Stimulated activated effector memory CD8-positive, alpha-beta T cell treated with anti-CD3 and anti-CD28 coated beads, Interleukin-12 subunit alpha, Interleukin-12 subunit beta, amount 100 ng/mL, for 72 hours (primary cell): ENCODE measurements around the gene CD8B.
"Not testable (repeated sequence)": the region's sequence is repeated elsewhere in the genome, so short reads cannot be mapped to it uniquely, and the experiment has no call there.

Experiments used
- ATAC-seq: fragments of 150-1000 bp; cut with Tn5 transposase; 2 replicates; pipeline ENCODE4 v1.10.0; 2021
- DNase-seq, 2 donors: peaks; one replicate each; pipeline ENCODE4 v3.0.0; 2021 to 2022; ENCODE audit warnings: low spot score in 2 of 2
- H3K27ac Mint-ChIP-seq: one replicate; pipeline ENCODE4 v1.8.0; 2022; ENCODE audit warnings: mild to moderate bottlenecking, mixed read lengths
- H3K36me3 Mint-ChIP-seq: one replicate; pipeline ENCODE4 v1.8.0; 2022; ENCODE audit warnings: mild to moderate bottlenecking, mixed read lengths
- H3K4me1 Mint-ChIP-seq: one replicate; pipeline ENCODE4 v1.8.0; 2022; ENCODE audit warnings: mixed read lengths
- H3K4me3 Mint-ChIP-seq: one replicate; pipeline ENCODE4 v1.8.0; 2022; ENCODE audit warnings: mild to moderate bottlenecking, mixed read lengths
- H3K9me3 Mint-ChIP-seq: one replicate; pipeline ENCODE4 v1.8.0; 2022; ENCODE audit warnings: mixed read lengths

CD8B gene

DNA sequence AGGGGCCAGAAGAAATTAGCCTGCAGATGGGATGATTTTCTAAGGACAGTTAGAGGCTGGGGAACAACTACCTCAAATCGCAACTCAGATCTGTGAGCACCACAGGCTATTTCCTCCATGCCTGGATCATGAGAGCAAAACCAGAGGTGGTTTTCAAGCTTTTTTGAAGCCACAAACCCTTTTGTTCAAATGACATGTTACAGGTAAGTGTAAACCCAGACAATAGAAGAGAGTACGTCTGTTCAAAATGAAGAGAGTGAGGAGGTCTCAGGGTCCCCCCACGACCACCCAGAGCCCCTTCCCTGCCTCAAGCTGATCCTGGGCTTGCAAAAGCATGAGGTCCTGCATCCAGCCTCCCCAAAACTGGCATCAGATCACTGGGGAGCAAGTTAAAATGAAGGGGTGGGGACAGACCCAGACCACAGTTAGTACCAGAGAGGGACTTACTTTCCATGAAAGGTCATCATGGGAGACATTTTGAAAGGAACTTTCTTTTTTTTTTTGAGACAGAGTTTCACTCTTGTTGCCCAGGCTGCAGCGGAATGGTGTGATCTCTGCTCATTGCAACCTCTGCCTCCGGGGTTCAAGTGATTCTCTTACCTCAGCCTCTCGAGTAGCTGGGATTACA lies 19.0 kb downstream of the CD8B start:
- H3K27ac Mint-ChIP-seq = peak overlapping the region; percentile 63
- H3K9me3 Mint-ChIP-seq = not testable (repeated sequence)
- peak overlapping the region; percentile 39 for H3K4me3 Mint-ChIP-seq
- peak; percentile 64 for ATAC-seq
- peaks cover 21% of the 10 kb centered on the region for H3K4me1 Mint-ChIP-seq
- H3K36me3 Mint-ChIP-seq = peaks cover 16% of the 10 kb centered on the region
- DNase-seq = peak in 1 of 2 donors; percentile 65

DNA sequence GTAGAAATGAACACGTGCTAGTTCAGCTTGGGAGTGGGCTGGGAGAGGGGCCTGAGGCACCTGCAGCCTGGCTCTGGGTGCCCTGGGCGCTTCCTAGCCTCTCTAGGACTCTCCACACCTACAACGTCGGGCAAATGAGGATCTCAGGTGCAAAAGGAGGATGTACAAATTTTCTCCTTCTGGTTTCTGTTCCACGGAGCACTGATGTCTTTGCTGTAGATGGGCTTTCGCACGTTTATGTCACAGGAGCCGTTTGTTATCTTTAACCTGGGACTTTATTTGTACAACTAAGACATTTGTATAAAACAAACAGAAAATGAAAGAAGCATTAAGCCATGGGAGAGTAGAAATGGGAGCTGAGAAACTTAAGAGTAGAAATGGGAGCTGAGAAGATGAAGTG lies 20.4 kb downstream of the CD8B start:
- peaks cover 31% of the 10 kb centered on the region for H3K4me1 Mint-ChIP-seq
- not testable (repeated sequence) for DNase-seq, H3K9me3 Mint-ChIP-seq, H3K36me3 Mint-ChIP-seq, ATAC-seq
- peak overlapping the region; percentile 39 for H3K4me3 Mint-ChIP-seq
- H3K27ac Mint-ChIP-seq = peak overlapping the region; percentile 63

DNA sequence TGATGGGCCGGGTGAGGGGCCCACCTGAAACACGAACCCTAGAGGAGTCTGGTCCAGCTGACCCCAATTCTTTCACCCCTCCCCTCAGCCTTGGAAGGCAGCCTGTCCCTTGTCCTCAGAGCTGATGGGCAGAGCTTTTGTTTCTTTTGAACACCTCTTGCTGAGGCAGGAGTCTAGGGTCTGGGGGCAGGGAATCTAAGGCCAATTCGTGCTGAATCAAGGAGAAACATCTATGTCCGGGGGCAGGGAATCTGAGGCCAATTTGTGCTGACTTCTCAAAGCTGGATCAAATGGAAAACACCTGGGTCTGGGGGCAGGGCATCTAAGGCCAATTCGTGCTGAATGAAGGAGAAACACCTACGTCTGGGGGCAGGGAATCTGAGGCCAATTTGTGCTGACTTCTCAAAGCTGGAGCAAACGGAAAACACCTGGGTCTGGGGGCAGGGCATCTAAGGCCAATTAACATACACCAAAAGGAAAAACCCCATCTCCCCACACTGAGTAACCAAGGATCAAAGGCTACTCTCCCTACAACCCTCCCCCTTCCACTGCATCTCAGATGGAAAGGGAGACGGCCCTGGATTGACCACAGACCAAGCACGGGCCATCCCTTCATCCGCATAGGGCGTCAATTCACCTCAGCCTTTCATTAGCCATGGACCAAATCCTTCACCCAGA lies 21.7 kb downstream of the CD8B start:
- not testable (repeated sequence) for H3K9me3 Mint-ChIP-seq, H3K4me3 Mint-ChIP-seq, ATAC-seq, H3K27ac Mint-ChIP-seq, DNase-seq, H3K36me3 Mint-ChIP-seq
- peaks cover 36% of the 10 kb centered on the region for H3K4me1 Mint-ChIP-seq

DNA sequence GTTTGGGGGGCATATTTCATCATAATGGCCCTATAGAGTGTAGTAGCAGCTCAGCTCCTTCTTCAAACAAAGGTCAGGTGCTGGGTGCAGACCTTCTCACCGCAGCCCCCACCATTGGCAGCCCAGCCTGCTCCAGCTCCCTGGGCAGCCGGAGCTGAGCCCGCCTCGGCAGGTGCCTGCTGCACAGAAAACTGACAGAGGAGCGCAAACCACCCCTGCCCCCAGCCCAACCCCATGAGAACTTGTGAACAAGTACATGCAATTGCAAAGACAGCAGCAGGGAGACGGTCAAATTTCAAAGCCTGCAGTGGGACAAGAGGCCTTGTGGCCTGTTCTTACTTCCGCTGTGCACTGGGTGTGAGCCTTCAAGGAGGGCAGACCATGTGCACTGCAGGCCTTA lies 22.2 kb downstream of the CD8B start:
- H3K9me3 Mint-ChIP-seq, H3K36me3 Mint-ChIP-seq, H3K4me3 Mint-ChIP-seq, H3K27ac Mint-ChIP-seq, ATAC-seq: not testable (repeated sequence)
- DNase-seq = peak in 1 of 2 donors; percentile 59
- peaks cover 36% of the 10 kb centered on the region for H3K4me1 Mint-ChIP-seq

DNA sequence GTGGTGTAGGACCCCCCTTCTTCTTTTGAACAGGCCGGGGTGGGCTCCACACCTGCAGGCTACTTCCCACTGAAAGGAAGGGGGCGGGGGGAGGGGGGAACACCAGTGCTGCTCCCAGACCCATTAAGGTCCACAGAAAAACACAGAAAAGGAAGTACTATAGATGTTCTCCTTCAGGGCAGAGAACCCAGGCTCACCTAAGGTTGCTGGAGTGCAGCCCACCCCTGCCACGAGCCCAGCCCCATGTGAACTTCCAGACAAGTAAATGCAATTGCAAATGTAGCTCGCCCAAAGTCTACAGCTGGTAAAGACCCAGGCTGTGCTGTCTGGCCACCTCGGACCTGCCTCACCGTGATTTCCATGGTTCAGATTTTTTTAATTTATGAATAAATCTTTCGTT lies 24.0 kb downstream of the CD8B start:
- H3K4me3 Mint-ChIP-seq, ATAC-seq, H3K36me3 Mint-ChIP-seq, DNase-seq, H3K27ac Mint-ChIP-seq, H3K9me3 Mint-ChIP-seq: not testable (repeated sequence)
- H3K4me1 Mint-ChIP-seq = peaks cover 40% of the 10 kb centered on the region

DNA sequence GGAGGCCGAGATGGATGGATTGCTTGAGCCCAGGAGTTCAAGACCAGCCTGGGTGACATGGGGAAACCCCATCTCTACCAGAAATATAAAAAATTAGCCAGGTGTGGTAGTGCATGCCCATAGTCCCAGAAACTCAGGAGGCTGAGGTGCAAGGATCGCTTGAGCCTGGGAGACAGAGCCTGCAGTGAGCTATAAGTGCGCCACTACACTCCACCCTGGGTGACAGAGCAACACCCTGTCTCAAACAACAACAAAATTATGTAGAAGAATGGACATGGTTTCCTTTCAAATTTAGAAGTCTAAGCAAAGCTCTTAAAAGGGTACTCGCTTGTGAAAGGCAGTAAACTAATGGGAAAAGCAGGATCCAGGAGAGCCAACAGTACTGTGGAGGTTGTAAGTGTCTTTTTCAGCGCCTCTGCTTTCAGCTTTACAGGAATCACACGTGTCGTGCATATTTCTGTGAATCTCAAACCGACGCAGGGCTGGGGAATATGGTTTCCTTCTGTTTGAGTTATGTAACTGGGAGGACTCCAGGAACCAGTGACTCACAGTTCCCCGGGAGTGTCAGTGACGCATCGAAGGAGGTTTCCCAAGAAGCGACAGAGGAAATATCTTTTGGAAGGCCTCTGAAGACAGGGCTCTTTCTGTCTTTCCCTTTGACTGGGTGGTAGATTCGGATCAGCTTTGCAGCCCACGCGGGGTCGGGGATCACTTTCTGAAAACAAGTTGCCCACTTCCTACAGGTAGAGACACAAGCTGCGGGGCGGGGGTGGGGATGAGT lies 24.6 kb downstream of the CD8B start:
- not testable (repeated sequence) for H3K9me3 Mint-ChIP-seq, H3K36me3 Mint-ChIP-seq
- peaks cover 34% of the 10 kb centered on the region for H3K4me1 Mint-ChIP-seq
- DNase-seq (peak in 1 of 2 donors; percentile 78), ATAC-seq (peak; percentile 74)
- peak overlapping the region; percentile 49 for H3K4me3 Mint-ChIP-seq
- H3K27ac Mint-ChIP-seq = peak overlapping the region; percentile 56

DNA sequence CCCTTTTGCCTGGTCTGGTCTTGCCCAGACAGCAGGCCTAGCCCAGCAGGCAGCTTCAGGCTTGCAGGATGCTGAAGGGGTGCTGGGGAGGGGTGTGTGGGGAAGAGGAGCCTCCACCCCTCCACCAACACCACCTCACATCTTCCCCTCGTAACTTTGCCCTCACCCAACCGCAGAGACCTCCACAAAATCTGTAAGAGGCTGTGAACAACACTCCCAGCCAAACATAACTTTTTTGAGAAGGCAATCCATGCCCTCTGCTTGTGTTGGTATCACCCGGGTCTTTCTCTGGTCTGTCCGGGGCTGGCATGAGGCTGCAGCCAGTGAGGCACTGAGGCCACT lies 26.2 kb downstream of the CD8B start:
- H3K36me3 Mint-ChIP-seq, H3K4me3 Mint-ChIP-seq, H3K9me3 Mint-ChIP-seq, H3K27ac Mint-ChIP-seq, ATAC-seq, DNase-seq: not testable (repeated sequence)
- peaks cover 29% of the 10 kb centered on the region for H3K4me1 Mint-ChIP-seq

DNA sequence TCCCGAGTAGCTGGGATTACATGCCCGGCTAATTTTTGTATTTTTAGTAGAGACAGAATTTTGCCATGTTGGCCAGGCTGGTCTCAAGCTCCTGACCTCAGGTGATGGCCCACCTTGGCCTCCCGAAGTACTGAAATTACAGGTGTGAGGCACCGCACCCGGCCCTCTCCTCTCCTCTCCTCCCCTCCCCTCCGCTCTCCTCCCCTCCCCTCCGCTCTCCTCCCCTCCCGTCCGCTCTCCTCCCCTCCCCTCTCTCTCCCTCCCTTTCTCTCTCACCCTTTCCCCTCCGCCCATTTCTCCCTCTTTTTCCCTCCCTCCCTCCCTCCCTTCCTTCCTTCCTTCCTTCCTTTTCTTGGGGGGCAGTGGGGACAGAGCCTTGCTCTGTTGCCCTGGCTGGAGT lies 28.4 kb downstream of the CD8B start:
- H3K36me3 Mint-ChIP-seq = peaks cover 6% of the 10 kb centered on the region
- DNase-seq = no peak
- H3K4me1 Mint-ChIP-seq = peaks cover 29% of the 10 kb centered on the region
- no peaks in the 10 kb centered on the region for H3K9me3 Mint-ChIP-seq
- peak overlapping the region; percentile 38 for H3K4me3 Mint-ChIP-seq
- peak overlapping the region; percentile 84 for H3K27ac Mint-ChIP-seq
- ATAC-seq = no peak

DNA sequence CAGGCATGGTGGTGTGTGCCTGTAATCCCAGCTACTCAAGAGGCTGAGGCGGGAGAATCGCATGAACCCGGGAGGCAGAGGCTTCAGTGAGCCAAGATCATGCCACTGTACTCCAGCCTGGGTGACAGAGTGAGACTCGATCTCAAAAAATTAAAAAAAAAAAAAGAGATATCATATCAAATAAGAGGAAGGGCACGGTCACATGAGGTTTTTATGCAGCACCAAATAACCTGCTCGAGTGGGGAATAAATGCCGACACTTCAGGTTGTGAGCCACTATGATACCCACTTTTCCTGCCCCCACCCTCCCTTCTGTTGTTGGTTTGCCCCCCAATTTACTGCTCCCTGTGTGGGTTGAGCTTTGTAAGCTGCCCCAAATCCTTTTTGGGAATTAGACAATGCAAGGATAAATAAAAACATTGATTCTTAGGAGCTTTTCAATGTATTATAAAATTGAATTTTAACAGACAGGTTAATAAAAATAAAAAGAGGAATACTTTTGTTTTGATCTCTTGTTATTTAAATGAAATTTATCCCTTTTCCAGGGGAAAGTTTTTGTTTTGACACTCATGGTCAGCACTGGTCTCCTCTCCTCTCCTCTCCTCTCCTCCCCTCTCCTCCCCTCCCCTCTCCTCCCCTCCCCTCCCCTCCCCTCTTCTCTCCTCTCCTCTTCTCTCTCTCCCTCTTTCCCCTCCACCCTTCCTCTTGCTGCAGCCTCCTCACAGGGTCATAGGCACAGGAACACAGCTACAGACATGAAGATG lies 29.2 kb downstream of the CD8B start:
- Mint-ChIP-seq H3K9me3 (no peaks in the 10 kb centered on the region), H3K4me3 (peak overlapping the region; percentile 49), H3K36me3 (peaks cover 6% of the 10 kb centered on the region), H3K4me1 (peaks cover 36% of the 10 kb centered on the region), H3K27ac (peak overlapping the region; percentile 84)
- DNase-seq = no peak
- ATAC-seq = no peak

DNA sequence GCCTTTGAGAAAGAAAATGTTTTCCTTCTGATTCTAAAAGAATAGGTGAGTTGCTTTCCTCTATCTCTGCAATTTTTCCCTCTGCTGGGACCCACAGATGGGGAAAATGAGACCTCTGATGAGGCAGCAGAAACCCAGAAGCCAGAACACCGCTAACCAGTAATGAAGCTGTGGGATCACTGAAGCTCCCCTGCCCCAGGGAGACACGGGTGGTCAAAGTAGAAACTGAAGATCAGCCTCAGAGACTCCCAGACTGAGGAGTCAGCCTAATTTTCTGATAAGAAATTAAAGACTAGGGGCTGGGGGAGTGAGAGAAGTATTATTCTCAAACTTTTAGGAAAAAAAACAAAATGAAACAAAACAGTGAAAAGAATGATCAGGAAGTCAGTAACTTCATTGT lies 30.1 kb downstream of the CD8B start:
- peak overlapping the region; percentile 49 for H3K4me3 Mint-ChIP-seq
- DNase-seq (no peak), ATAC-seq (no peak)
- peaks cover 37% of the 10 kb centered on the region for H3K4me1 Mint-ChIP-seq
- peaks cover 6% of the 10 kb centered on the region for H3K36me3 Mint-ChIP-seq
- H3K9me3 Mint-ChIP-seq = no peaks in the 10 kb centered on the region
- H3K27ac Mint-ChIP-seq = peak overlapping the region; percentile 70

DNA sequence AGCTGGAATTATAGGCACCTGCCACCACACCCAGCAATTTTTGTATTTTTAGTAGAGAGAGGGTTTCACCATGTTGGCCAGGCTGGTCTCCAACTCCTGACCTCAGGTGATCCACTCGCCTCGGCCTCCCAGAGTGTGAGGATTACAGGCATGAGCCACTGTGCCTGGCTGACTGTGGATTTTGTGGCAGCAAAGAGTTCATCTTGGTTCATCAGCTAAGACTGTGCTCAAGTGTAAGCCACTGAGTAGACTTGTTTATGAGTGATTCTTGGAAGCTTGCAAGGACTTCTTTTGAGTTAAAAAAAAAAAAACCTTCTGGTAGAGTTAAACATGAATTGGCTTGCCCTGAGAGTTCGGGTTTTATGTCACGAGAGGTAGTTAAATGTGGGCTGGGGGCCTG lies 34.7 kb downstream of the CD8B start:
- peak overlapping the region; percentile 79 for H3K4me3 Mint-ChIP-seq
- ATAC-seq = peak; percentile 38
- H3K27ac Mint-ChIP-seq = peak overlapping the region; percentile 79
- H3K4me1 Mint-ChIP-seq = peaks cover 58% of the 10 kb centered on the region
- DNase-seq = no peak
- no peaks in the 10 kb centered on the region for H3K9me3 Mint-ChIP-seq
- peaks cover 21% of the 10 kb centered on the region for H3K36me3 Mint-ChIP-seq

DNA sequence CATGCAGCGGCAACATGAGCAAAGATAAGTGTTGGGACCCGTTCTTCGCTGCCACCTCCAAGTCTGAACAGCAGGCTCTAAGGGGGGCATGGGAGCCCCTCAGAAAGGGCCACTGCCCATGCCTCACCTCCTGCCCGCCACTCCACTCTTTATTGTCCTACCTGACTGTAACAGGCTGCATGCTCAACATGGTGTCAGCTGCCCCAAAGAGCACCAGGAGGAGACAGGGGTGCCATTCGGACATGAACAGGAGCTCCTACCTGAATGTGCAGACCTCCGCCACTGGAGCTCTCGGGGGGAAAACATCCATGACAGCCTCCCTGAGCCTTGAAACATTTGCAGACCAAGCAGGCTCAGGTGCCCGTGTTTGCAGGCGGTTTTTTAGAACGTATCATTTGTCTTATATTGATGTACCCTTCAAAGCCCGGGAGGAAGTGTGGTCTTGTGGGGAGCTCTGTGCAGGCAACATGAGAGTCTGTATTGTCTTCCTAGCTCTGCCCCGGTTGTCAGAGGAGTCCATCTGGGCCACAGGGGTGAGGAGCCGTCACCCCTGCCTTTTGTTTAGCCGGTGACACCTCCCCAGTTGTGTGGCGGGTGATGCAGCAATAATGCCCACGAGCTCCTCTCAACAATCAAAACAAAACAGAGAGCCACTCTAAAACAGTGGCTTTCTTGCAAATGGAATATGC lies 35.8 kb downstream of the CD8B start:
- Mint-ChIP-seq H3K27ac (peak overlapping the region; percentile 79), H3K9me3 (no peaks in the 10 kb centered on the region)
- peak; percentile 91 for ATAC-seq

DNA sequence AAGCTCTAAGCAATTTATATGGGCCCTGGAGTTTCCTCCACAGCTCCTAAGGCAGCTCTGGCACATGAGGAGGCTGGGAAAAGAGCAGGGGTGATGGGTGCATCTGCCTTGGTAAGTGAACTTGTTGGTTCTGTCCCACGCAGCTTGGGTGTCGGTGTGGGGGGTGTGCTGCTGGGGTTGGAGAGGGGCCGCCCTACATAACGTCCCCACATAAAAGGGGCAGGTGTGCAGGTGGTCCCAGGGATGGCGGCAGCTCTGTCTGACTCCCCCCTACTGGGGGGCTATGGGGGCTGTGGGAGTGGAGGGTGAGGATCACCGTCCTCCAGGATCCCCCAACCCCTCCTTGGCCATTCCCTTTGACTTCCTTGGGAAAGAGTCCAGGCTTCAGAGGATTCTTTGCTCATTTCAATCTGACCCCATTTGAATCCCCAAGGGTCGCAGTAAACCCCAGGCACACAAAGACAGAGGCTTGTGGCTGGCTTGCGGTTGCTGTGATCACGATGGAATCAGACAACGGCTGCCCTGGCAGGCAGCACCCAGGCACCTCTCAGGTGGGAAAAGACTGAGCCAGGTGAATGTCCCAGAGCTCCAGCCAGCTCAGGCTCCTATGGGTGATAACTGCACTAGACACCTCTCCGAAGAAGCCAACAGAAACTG lies 36.5 kb downstream of the CD8B start:
- H3K36me3 Mint-ChIP-seq = peaks cover 27% of the 10 kb centered on the region
- ATAC-seq = no peak
- H3K9me3 Mint-ChIP-seq = no peaks in the 10 kb centered on the region
- no peak for DNase-seq
- peaks cover 64% of the 10 kb centered on the region for H3K4me1 Mint-ChIP-seq
- peak overlapping the region; percentile 79 for H3K4me3 Mint-ChIP-seq
- peak overlapping the region; percentile 79 for H3K27ac Mint-ChIP-seq

More for the DNA sequence above, 35.8 kb downstream of the CD8B start:
- peaks cover 63% of the 10 kb centered on the region for H3K4me1 Mint-ChIP-seq
- peak in 1 of 2 donors; percentile 82 for DNase-seq
- peak overlapping the region; percentile 79 for H3K4me3 Mint-ChIP-seq
- peaks cover 27% of the 10 kb centered on the region for H3K36me3 Mint-ChIP-seq

DNA sequence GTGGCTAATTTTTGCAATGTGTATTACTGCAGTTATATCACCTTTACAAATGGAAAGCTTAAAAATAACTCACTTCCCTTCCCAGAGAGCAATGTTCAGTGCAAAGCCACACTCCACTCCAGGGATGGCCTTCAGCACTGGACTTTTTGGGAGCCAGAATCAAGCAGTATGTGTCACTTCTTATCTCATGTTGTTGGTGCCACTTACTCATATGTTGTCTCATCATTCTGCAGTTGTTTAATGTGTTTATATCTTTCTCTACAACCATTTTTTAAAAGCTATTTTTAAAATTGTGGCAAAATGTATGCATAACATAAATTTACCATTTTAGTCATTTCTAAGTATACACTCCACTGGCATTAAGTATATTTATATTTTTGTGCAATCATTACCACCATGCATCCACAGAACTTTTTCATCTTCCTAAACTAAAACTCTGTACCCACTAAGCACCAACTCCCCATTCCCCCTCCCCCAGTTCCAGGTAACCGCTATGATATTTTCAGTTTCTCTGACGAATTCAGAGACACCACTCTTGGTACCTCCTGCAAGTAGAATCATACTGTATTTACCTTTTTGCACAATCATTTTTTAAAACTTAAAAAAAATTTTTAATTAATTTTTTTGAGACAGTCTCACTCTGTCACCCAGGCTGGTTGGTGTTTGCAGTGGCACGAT lies 38.9 kb downstream of the CD8B start:
- Mint-ChIP-seq H3K27ac (no peak overlapping the region), H3K4me1 (peaks cover 77% of the 10 kb centered on the region), H3K9me3 (no peaks in the 10 kb centered on the region), H3K36me3 (peaks cover 21% of the 10 kb centered on the region), H3K4me3 (peak overlapping the region; percentile 79)
- no peak for DNase-seq
- no peak for ATAC-seq
